Neural progenitor cell (in vitro differentiated cells): ENCODE data around the gene TTC19.

ENCODE experiments used
- EZH2 ChIP-seq: fragments of 200-600 bp; sonication (generic); IDR thresholded peaks from 2 replicates; pipeline ENCODE4 v1.6.1; 2017; ENCODE audit warnings: antibody characterized with exemption, mild to moderate bottlenecking, moderate library complexity
- EZH2phosphoT487 ChIP-seq: fragments of 200-600 bp; sonication (generic); IDR thresholded peaks from 2 replicates; pipeline ENCODE4 v1.6.1; 2017; ENCODE audit warnings: antibody characterized with exemption
- TF ChIP-seq, protein P1 (sequence below): fragments of 200-600 bp; sonication (generic); IDR thresholded peaks from 2 replicates; pipeline ENCODE4 v1.5.1; 2017; ENCODE audit warnings: antibody characterized with exemption, mild to moderate bottlenecking

DNA sequence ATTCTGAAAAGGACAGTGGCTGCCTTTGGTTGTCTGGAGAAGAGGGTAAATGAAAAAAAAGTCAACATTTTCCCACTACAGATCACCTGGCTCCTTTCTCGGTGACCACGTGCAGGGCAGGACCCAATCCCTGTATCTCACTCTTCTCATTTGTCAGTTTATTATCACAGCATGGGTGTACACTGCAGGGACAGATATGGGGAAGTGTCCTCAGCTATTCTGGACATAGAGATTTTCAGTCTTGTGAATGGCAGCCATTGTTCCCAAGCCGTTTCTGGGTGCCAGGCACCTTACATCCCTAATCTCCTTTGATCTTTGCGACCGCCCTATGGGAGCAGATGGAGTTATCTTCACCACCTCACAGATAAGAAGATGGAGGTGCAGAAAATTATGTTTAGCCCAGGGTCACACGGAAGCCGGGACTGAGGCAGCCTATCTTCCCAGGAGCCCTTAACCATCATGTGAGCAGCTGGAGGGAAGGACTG lies 47.5 kb upstream of the TTC19 start:
- TF ChIP-seq, protein P1, sequence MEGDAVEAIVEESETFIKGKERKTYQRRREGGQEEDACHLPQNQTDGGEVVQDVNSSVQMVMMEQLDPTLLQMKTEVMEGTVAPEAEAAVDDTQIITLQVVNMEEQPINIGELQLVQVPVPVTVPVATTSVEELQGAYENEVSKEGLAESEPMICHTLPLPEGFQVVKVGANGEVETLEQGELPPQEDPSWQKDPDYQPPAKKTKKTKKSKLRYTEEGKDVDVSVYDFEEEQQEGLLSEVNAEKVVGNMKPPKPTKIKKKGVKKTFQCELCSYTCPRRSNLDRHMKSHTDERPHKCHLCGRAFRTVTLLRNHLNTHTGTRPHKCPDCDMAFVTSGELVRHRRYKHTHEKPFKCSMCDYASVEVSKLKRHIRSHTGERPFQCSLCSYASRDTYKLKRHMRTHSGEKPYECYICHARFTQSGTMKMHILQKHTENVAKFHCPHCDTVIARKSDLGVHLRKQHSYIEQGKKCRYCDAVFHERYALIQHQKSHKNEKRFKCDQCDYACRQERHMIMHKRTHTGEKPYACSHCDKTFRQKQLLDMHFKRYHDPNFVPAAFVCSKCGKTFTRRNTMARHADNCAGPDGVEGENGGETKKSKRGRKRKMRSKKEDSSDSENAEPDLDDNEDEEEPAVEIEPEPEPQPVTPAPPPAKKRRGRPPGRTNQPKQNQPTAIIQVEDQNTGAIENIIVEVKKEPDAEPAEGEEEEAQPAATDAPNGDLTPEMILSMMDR = no peak
- no peak for TF ChIP-seq EZH2phosphoT487
- TF ChIP-seq EZH2 = no peak
